GM19463 (cell line): ENCODE results near the gene TARP.
A peak's percentile ranks its signal among the peaks of the same experiment; 100 is the strongest.

ENCODE experiments used
- ATAC-seq: cut with Tn5 transposase; IDR thresholded peaks from one replicate; pipeline ENCODE4 v1.9.1; 2021; ENCODE audit warnings: mild to moderate bottlenecking, moderate library complexity; ENCODE audit not compliant: unreplicated experiment

The TARP gene

GRCh38 chr7:38273286-38273995 lies at the start of gene TARP:
TARP (minus strand) TSS chr7:38273636.
- no peak for ATAC-seq

- no peak for ATAC-seq
Observed at GRCh38 chr7:38323156-38323555, 49.7 kb upstream of the TARP start.

GRCh38 chr7:38322461-38322860 lies 49.0 kb upstream of the TARP start:
- ATAC-seq: no peak

DNA sequence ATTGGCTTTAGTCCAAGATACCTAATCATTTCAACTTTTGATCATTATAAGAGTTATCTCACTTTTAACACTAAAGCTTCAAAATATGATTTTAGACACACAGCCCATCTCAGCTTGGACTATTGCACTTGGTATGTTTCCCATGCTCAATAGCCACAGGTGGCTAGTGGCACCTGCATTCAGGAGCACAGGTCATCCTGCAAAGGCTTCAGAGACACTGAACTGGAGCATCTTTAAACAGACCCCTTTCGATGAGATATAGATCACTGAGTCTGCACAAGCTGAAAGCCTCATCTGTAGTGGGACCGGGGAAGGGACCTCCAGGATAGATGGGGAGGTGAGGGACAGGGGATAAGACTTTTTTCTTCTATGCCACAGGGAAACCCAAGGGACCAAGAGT lies 48.5 kb upstream of the TARP start:
- no peak for ATAC-seq

- no peak for ATAC-seq
Observed at GRCh38 chr7:38321515-38321944, 48.1 kb upstream of the TARP start.

- no peak for ATAC-seq
Observed at GRCh38 chr7:38321050-38321449, 47.6 kb upstream of the TARP start.

DNA sequence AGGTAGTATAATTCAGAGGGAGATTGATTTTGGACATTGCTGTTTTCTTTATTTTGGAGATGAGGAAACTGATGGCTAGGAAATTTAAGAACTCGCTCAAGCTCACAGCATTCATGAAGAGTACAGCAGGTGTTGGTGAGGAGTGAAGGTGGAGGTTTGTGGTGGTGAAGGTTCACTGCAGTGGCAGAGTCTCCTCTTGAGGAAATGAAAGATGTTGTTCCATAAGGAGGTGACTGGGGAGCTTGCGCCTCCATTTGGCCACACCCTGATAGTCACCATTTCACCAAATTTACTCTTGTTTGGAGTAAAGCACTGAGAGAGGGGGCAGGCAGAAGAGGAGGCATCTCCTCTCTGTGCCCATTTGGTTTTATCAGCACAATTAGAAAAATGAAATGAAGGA lies 46.4 kb upstream of the TARP start:
- no peak for ATAC-seq

- ATAC-seq: peak; percentile 86
Observed at GRCh38 chr7:38318803-38319416, 45.5 kb upstream of the TARP start.

GRCh38 chr7:38318241-38318640 lies 44.8 kb upstream of the TARP start:
- no peak for ATAC-seq

DNA sequence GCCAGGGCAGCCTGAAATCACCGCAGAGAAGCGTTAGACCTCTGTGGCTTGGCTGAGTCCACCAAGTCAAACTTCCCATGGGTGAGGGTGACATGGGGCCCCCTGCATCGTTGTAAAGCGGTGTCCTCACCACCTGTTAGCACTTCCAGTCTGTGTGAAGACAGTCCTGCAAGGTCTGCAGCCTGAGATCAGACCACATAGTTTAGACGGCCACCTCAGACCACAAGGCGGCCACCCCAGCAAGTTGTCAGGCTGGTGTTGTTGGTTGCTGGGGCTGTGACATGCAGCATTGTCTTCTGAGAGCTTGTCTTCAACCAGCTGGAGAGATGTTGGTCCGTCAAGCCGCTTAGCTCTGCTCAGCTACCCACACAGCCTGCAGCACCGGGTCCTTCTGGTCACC lies 44.1 kb upstream of the TARP start:
- no peak for ATAC-seq

- no peak for ATAC-seq
Observed at GRCh38 chr7:38316733-38317360, 43.4 kb upstream of the TARP start.

DNA sequence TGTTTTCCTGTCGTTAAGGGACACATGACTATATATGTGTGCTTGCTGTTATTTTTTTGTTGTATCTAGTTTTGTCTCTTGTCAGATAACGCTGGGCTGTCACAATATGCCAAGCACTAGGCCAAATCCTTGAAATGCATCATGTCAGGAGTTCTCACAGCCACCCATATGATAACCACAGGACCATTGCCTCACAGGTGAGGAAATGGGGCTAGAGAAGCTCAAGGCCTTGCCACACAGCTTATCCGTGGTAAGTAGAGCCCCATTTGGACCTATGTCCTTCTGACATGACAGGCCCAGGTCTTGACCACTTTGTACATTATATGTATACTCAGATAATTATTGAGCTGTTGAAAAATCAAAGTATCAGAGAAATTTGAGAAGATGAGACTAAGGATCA lies 42.0 kb upstream of the TARP start:
- ATAC-seq: no peak

- ATAC-seq: no peak
Observed at GRCh38 chr7:38312821-38313220, 39.4 kb upstream of the TARP start.

- peak; percentile 85 for ATAC-seq
Observed at GRCh38 chr7:38311329-38311937, 38.0 kb upstream of the TARP start.

GRCh38 chr7:38310591-38311101 lies 37.2 kb upstream of the TARP start:
- ATAC-seq: no peak

- ATAC-seq: no peak
Observed at GRCh38 chr7:38309555-38309954, 36.1 kb upstream of the TARP start.

GRCh38 chr7:38308140-38308539 lies 34.7 kb upstream of the TARP start:
- ATAC-seq: no peak

DNA sequence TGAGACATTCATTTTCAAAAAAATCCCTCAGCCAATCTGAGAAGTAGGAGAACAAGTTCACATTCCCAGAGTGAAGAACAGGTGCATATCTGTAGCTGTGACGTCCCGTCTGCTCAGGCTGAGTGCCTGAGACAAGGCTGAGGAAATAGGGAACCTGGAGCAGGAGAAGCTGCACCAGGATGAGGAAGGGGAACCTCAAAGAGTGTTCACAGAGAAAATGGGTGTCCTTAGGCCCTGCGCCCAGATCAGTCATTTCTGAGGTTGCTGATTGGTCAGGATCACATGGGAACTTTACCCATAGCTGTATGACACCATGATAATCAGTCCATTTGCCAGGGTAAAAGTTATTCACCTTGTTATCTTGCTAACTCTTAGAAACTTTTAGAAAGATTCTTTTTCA lies 34.2 kb upstream of the TARP start:
- ATAC-seq: no peak

DNA sequence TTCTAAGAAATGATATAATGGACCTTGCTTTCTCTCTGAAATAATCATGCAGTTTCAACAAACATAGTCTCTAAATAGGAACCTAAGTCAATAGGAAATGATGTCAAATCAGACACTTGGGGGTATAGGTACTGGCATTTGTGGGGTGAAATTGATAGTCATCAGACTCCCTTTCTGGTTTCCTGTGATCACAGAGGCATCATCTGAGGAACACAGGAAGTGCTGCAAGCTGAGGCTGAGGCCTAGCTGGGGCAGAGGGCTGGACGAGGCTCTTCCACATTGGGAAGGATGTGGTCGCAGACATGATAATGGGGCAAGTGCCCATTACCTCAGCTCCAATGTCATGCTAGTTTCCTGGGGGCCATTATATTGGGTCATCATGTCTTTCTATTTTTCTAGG lies 33.5 kb upstream of the TARP start:
- ATAC-seq: no peak

DNA sequence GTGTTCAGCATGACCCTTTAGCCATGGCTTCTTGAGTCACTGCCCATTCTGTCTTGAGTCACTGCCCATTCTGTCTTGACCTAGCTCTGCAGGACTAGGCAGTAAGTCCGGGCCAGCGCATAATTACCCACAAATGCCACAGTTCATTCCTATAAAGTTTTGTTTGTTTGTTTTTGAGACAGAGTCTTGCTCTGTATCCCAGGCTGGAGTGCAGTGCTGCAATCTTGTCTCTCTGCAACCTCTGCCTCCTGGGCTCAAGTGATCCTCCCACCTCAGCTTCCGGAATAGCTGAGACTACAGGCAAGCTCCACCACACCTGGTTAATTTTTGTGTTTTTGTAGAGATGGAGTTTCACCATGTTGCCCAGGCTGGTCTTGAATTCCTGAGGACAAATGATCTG lies 32.7 kb upstream of the TARP start:
- ATAC-seq: no peak

DNA sequence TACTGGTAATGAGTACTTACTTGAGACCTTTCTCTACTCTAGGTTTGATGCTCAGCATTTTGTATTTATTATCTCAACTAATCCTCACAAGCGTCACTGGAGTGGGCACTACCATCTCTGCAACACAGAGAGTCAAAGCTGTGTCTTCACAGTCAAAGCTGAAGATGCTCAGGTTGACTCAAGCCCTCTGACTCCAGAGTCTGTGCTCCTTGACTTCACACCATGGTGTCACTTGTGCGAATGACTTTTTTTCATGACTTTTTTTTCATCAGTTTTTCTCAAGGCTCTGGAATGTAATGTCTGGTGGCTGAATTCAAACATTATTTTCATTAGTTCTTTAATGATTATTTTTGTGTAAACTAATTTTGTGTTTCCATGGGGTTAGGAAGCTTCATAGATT lies 30.4 kb upstream of the TARP start:
- no peak for ATAC-seq

DNA sequence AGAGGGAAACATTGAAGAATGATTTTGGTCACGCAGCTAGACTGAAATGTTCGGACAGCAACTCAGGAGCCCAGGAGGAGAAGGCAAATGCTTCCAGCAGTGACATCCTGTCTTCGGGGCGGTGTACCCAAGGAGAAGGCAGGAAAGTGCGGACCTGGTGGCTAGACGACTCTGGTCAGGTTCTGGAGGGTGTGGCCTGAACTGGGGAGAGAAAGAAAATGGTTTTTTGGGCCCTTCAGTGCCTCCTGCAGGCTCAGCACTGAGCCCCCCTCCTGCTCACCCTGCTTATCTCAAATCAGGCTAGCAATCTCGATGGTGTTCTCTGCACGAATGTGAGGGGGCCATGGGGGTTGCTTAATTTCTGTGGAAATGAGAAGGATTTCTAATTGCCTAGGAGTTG lies 26.7 kb upstream of the TARP start:
- ATAC-seq: no peak
